Measurements from ENCODE around the gene PAM. TPM values are rescaled to one million over a fixed set of nuclear protein-coding genes. Genes with fewer than 3 reads are reported as not detected.

PAM gene
- total RNA-seq, 1 experiment from 2014 or later = 90.0 TPM

DNA sequence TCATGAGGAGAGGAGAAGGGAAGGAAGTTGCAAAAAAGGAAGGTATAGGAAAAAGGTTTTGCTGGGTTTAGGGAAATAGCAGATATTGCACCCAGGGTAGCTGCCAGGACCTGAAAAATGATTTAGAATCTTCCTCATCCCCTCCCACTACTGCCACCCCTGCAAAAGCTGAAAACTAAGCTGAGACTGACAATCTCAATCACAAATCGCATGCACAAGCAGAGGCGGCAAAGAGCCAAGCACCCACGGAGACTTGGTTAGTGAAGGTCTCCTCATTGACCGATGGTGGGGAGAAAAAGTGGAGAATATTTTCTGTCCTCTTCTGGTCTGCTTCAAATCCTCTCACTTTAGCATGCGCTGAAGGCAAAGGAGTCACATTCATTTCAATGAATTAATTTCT lies 39.1 kb upstream of the PAM start:
- H3K9me3 ChIP-seq (ENCODE audit: low read length) = no peaks in the 10 kb centered on the region
- no peaks in the 10 kb centered on the region for H3K27me3 ChIP-seq (ENCODE audit: low read length)
- H3K4me1 ChIP-seq (ENCODE audit: insufficient read depth, low read length) = peaks cover 39% of the 10 kb centered on the region
- no peaks in the 10 kb centered on the region for H3K9me2 ChIP-seq (replicated peaks; ENCODE audit: low read length)
- no peak overlapping the region for H3K4me2 ChIP-seq (ENCODE audit: low read length)
- H4K20me1 ChIP-seq (ENCODE audit: low read length) = no peaks in the 10 kb centered on the region
- TF ChIP-seq EZH2 (IDR thresholded peaks at IDR 0.05; ENCODE audit: low read length, unreplicated experiment) (no peak), EZH2phosphoT487 (IDR thresholded peaks at IDR 0.05; ENCODE audit: borderline replicate concordance, low read length) (no peak)
- TF ChIP-seq, protein P1, sequence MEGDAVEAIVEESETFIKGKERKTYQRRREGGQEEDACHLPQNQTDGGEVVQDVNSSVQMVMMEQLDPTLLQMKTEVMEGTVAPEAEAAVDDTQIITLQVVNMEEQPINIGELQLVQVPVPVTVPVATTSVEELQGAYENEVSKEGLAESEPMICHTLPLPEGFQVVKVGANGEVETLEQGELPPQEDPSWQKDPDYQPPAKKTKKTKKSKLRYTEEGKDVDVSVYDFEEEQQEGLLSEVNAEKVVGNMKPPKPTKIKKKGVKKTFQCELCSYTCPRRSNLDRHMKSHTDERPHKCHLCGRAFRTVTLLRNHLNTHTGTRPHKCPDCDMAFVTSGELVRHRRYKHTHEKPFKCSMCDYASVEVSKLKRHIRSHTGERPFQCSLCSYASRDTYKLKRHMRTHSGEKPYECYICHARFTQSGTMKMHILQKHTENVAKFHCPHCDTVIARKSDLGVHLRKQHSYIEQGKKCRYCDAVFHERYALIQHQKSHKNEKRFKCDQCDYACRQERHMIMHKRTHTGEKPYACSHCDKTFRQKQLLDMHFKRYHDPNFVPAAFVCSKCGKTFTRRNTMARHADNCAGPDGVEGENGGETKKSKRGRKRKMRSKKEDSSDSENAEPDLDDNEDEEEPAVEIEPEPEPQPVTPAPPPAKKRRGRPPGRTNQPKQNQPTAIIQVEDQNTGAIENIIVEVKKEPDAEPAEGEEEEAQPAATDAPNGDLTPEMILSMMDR (conservative IDR thresholded peaks at IDR 0.05; ENCODE audit: low read depth, low read length) = no peak
- BruUV-seq (replicated peaks) = no TSS peak
- POLR2A ChIA-PET (ENCODE audit: unreplicated experiment) = no interaction called here
- no peaks in the 10 kb centered on the region for H3K36me3 ChIP-seq (ENCODE audit: low read depth, low read length)
- intact Hi-C loops (cut with micrococcal nuclease) = loop anchor here (5.0 kb wide), 1 partner anchor 119 kb away; no protein-coding TSS in a partner anchor
- H2AFZ ChIP-seq (ENCODE audit: low read length) = no peak overlapping the region
- no peak overlapping the region for H3K9ac ChIP-seq (ENCODE audit: low read length)
- no peak overlapping the region for H3K4me3 ChIP-seq (ENCODE audit: low read length)
- peaks cover 4% of the 10 kb centered on the region for H3F3A ChIP-seq (ENCODE audit: low read length, unreplicated experiment)
- H3K79me2 ChIP-seq (ENCODE audit: low read length) = no peaks in the 10 kb centered on the region
- ATAC-seq (no peak), DNase-seq (no peak)
- no peak overlapping the region for H3K27ac ChIP-seq (ENCODE audit: low read length)
- CTCF ChIA-PET = interaction anchor here (0.6 to 1.2 kb wide), 2 partner anchors 34 to 87 kb away, joined by 5 to 13 read pairs; no protein-coding TSS in a partner anchor

DNA sequence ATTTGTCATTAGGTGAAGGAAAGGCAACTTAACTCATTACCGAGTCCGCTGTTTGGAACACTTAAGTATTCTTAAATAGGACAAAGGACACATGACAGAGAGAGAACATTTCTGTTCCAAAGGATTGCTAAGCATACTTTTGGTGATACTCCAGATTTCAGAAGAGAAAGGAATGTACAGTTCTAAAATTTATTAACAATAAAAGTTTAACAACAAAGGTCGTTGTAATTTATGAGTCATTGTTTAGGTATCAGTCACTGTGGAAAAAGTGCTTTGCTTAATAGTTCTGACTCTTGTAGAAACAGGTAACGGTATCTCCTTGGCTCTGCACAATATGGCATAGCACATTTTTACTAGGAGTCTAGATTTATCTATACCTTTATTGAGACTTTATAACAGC lies 36.3 kb upstream of the PAM start:
- intact Hi-C loops (cut with micrococcal nuclease) = loop anchor here (1.0 to 5.0 kb wide), 4 partner anchors 38 to 122 kb away; no protein-coding TSS in a partner anchor
- ChIA-PET POLR2A (ENCODE audit: unreplicated experiment) (interaction anchor here (0.7 kb wide), 1 partner anchor 106 kb away, joined by 5 read pairs; no protein-coding TSS in a partner anchor), CTCF (no interaction called here)
- H3K4me2 ChIP-seq (ENCODE audit: low read length) = peak overlapping the region; percentile 67
- DNase-seq (peak; percentile 95), ATAC-seq (peak; percentile 86)
- H4K20me1 ChIP-seq (ENCODE audit: low read length) = no peaks in the 10 kb centered on the region
- no peaks in the 10 kb centered on the region for H3K27me3 ChIP-seq (ENCODE audit: low read length)
- H3K9me2 ChIP-seq (replicated peaks; ENCODE audit: low read length) = no peaks in the 10 kb centered on the region
- peaks cover 55% of the 10 kb centered on the region for H3K4me1 ChIP-seq (ENCODE audit: insufficient read depth, low read length)
- BruUV-seq (replicated peaks) = no TSS peak
- peak overlapping the region; percentile 29 for H3K4me3 ChIP-seq (ENCODE audit: low read length)
- H3K27ac ChIP-seq (ENCODE audit: low read length) = peak overlapping the region; percentile 25
- H3F3A ChIP-seq (ENCODE audit: low read length, unreplicated experiment) = peaks cover 4% of the 10 kb centered on the region
- H3K9me3 ChIP-seq (ENCODE audit: low read length) = no peaks in the 10 kb centered on the region
- H2AFZ ChIP-seq (ENCODE audit: low read length) = 0 out of 2 replicates have a peak overlapping the region, but pooled peaks have one; percentile 10
- H3K9ac ChIP-seq (ENCODE audit: low read length) = no peak overlapping the region
- TF ChIP-seq EZH2 (IDR thresholded peaks at IDR 0.05; ENCODE audit: low read length, unreplicated experiment) = no peak
- TF ChIP-seq, protein P1 (conservative IDR thresholded peaks at IDR 0.05; ENCODE audit: low read depth, low read length) = no peak
- no peak for TF ChIP-seq EZH2phosphoT487 (IDR thresholded peaks at IDR 0.05; ENCODE audit: borderline replicate concordance, low read length)
- no peaks in the 10 kb centered on the region for H3K79me2 ChIP-seq (ENCODE audit: low read length)
- H3K36me3 ChIP-seq (ENCODE audit: low read depth, low read length) = no peaks in the 10 kb centered on the region

DNA sequence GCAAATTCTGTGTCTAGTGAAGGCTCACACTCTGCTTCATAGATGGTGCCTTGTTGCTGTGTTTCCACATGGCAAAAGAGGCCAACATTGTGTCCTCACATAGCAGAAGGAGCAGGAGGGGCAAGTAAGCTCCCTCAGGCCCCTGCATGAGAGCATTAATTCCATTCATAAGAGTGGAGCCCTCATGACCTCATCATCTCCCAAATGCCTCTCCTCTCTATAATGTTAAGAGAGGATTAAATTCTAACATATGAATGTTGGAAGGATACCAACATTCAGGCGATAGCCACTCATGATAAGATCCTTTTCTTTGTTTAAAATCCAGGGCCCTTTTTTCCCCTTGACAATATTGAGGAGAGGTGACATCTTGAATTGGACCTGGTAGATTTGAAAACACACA lies 35.2 kb upstream of the PAM start:
- H4K20me1 ChIP-seq (ENCODE audit: low read length) = no peaks in the 10 kb centered on the region
- ATAC-seq = no peak
- CTCF ChIA-PET = no interaction called here
- no peak overlapping the region for H2AFZ ChIP-seq (ENCODE audit: low read length)
- H3K27me3 ChIP-seq (ENCODE audit: low read length) = no peaks in the 10 kb centered on the region
- peaks cover 53% of the 10 kb centered on the region for H3K4me1 ChIP-seq (ENCODE audit: insufficient read depth, low read length)
- BruUV-seq (replicated peaks) = no TSS peak
- no peaks in the 10 kb centered on the region for H3K79me2 ChIP-seq (ENCODE audit: low read length)
- H3K27ac ChIP-seq (ENCODE audit: low read length) = no peak overlapping the region
- H3K9me3 ChIP-seq (ENCODE audit: low read length) = no peaks in the 10 kb centered on the region
- H3K36me3 ChIP-seq (ENCODE audit: low read depth, low read length) = no peaks in the 10 kb centered on the region
- DNase-seq = no peak
- no peak overlapping the region for H3K9ac ChIP-seq (ENCODE audit: low read length)
- TF ChIP-seq, protein P1 (conservative IDR thresholded peaks at IDR 0.05; ENCODE audit: low read depth, low read length) = no peak
- TF ChIP-seq EZH2phosphoT487 (IDR thresholded peaks at IDR 0.05; ENCODE audit: borderline replicate concordance, low read length) = no peak
- TF ChIP-seq EZH2 (IDR thresholded peaks at IDR 0.05; ENCODE audit: low read length, unreplicated experiment) = no peak
- H3K9me2 ChIP-seq (replicated peaks; ENCODE audit: low read length) = no peaks in the 10 kb centered on the region
- intact Hi-C loops (cut with micrococcal nuclease) = loop anchor here (2.0 to 5.0 kb wide), 3 partner anchors 37 to 123 kb away; no protein-coding TSS in a partner anchor
- no peak overlapping the region for H3K4me2 ChIP-seq (ENCODE audit: low read length)
- POLR2A ChIA-PET (ENCODE audit: unreplicated experiment) = no interaction called here
- H3F3A ChIP-seq (ENCODE audit: low read length, unreplicated experiment) = peaks cover 4% of the 10 kb centered on the region
- no peak overlapping the region for H3K4me3 ChIP-seq (ENCODE audit: low read length)

Measured in PC-3 (cell line).